Liver (tissue), 9 donors: ENCODE results near the gene RNF112. TPM values are rescaled to one million over a fixed set of nuclear protein-coding genes. Genes with fewer than 3 reads are reported as not detected.
"Not testable (repeated sequence)": the region's sequence is repeated elsewhere in the genome, so short reads cannot be mapped to it uniquely, and the experiment has no call there.

ENCODE experiments used
- DNase-seq: peaks from one replicate; pipeline ENCODE4 v3.0.0-alpha.2; 2017; ENCODE audit warnings: low spot score
- H3K27ac ChIP-seq, 2 donors: one replicate each; pipeline ENCODE4 v1.7.0; 2013; ENCODE audit warnings: inconsistent platforms in 2 of 2, low read length in 2 of 2, control low read depth in 1 of 2, low read depth in 1 of 2, mild to moderate bottlenecking in 1 of 2
- H3K27me3 ChIP-seq, 4 donors: one replicate each; pipeline versions ENCODE4 v1.6.1 to v1.7.0; 2013; ENCODE audit warnings: low read length in 3 of 4, inconsistent platforms in 1 of 4, mild to moderate bottlenecking in 1 of 4, moderate library complexity in 1 of 4; ENCODE audit not compliant: control insufficient read depth in 4 of 4, insufficient read depth in 4 of 4
- H3K36me3 ChIP-seq, 4 donors: one replicate each; pipeline versions ENCODE4 v1.6.1 to v1.7.0; 2013; ENCODE audit warnings: low read length in 3 of 4, mild to moderate bottlenecking in 3 of 4, low read depth in 1 of 4, moderate library complexity in 1 of 4; ENCODE audit not compliant: control insufficient read depth in 4 of 4, insufficient read depth in 3 of 4
- H3K4me1 ChIP-seq, 4 donors: one replicate each; pipeline versions ENCODE4 v1.6.1 to v1.7.0; 2013; ENCODE audit warnings: low read length in 3 of 4, mild to moderate bottlenecking in 3 of 4, moderate library complexity in 1 of 4; ENCODE audit not compliant: control insufficient read depth in 4 of 4, insufficient read depth in 4 of 4
- H3K4me3 ChIP-seq, 3 donors: one replicate each; pipeline versions ENCODE4 v1.6.1 to v1.7.0; 2013; ENCODE audit warnings: low read length in 3 of 3, control low read depth in 1 of 3, low read depth in 1 of 3, mild to moderate bottlenecking in 1 of 3
- H3K9ac ChIP-seq, 2 donors: one replicate each; pipeline ENCODE4 v1.7.0; 2013; ENCODE audit warnings: low read length in 2 of 2, mild to moderate bottlenecking in 2 of 2, moderate library complexity in 2 of 2, control low read depth in 1 of 2, low read depth in 1 of 2
- H3K9me3 ChIP-seq, 4 donors: one replicate each; pipeline versions ENCODE4 v1.6.1 to v1.7.0; 2013; ENCODE audit warnings: low read length in 3 of 4; ENCODE audit not compliant: control insufficient read depth in 4 of 4
- CTCF ChIP-seq: fragments of 150-350 bp; IDR thresholded peaks from 2 replicates; pipeline ENCODE4 v1.5.1; 2017; ENCODE audit warnings: improper control_type of control experiment, low read depth, low read length; ENCODE audit not compliant: missing input control
- EGR1 ChIP-seq, 2 donors: IDR thresholded peaks; 2 replicates each; pipeline ENCODE4 v1.6.1; 2016 to 2018; ENCODE audit warnings: antibody characterized with exemption in 2 of 2, low read depth in 2 of 2
- FOXA1 ChIP-seq: IDR thresholded peaks from 2 replicates; pipeline ENCODE4 v1.6.1; 2016; ENCODE audit warnings: antibody characterized with exemption
- FOXA2 ChIP-seq: IDR thresholded peaks from 2 replicates; pipeline ENCODE4 v1.6.1; 2016; ENCODE audit warnings: antibody characterized with exemption
- GABPA ChIP-seq, 2 donors: IDR thresholded peaks in 1 of 2; conservative IDR thresholded peaks in 1 of 2; 2 replicates each; pipeline ENCODE4 v1.6.1; 2016; ENCODE audit warnings: antibody characterized with exemption in 2 of 2, mild to moderate bottlenecking in 1 of 2, moderate library complexity in 1 of 2
- HNF4A ChIP-seq, 2 donors: conservative IDR thresholded peaks; 2 replicates each; pipeline ENCODE4 v1.6.1; 2016; ENCODE audit warnings: antibody characterized with exemption in 2 of 2, mild to moderate bottlenecking in 2 of 2
- HNF4G ChIP-seq: IDR thresholded peaks from 2 replicates; pipeline ENCODE4 v1.6.1; 2016; ENCODE audit warnings: antibody characterized with exemption
- JUND ChIP-seq, 2 donors: IDR thresholded peaks; 2 replicates each; pipeline ENCODE4 v1.6.1; 2016; ENCODE audit warnings: antibody characterized with exemption in 2 of 2
- MAX ChIP-seq: IDR thresholded peaks from 2 replicates; pipeline ENCODE4 v1.6.1; 2016; ENCODE audit warnings: antibody characterized with exemption
- NR2F2 ChIP-seq: IDR thresholded peaks from 2 replicates; pipeline ENCODE4 v1.6.1; 2016; ENCODE audit warnings: antibody characterized with exemption
- RAD21 ChIP-seq, 2 donors: IDR thresholded peaks; 2 replicates each; pipeline ENCODE4 v1.6.1; 2016; ENCODE audit warnings: antibody characterized with exemption in 2 of 2, mild to moderate bottlenecking in 2 of 2
- REST ChIP-seq: IDR thresholded peaks from 2 replicates; pipeline ENCODE4 v1.6.1; 2016; ENCODE audit warnings: antibody characterized with exemption, mild to moderate bottlenecking
- RXRA ChIP-seq, 2 donors: IDR thresholded peaks; 2 replicates each; pipeline ENCODE4 v1.6.1; 2017 to 2018; ENCODE audit warnings: antibody characterized with exemption in 2 of 2, mild to moderate bottlenecking in 1 of 2
- SP1 ChIP-seq: IDR thresholded peaks from 2 replicates; pipeline ENCODE4 v1.6.1; 2018; ENCODE audit warnings: antibody characterized with exemption, mild to moderate bottlenecking
- TAF1 ChIP-seq: conservative IDR thresholded peaks from 2 replicates; pipeline ENCODE4 v1.6.1; 2016; ENCODE audit warnings: antibody characterized with exemption, mild to moderate bottlenecking
- YY1 ChIP-seq: IDR thresholded peaks from 2 replicates; pipeline ENCODE4 v1.6.1; 2016; ENCODE audit warnings: antibody characterized with exemption, mild to moderate bottlenecking
- WGBS: extraction: QIAGEN DNeasy Blood & Tissue Kit; methylation state at CpG from one replicate; pipeline ENCODE4 v1.1.7; 2013; 5-methylcytosine and 5-hydroxymethylcytosine counted together
- polyA plus RNA-seq, 2 donors: library from polyadenylated mRNA; stranded (reverse) in 1 of 2; unstranded in 1 of 2; fragments of 200-250 nt in 1 of 2; fragments of >200 nt in 1 of 2; fragmentation: Nextera tagmentation in 1 of 2; extraction: Ambion mirVana in 1 of 2; gene quantifications; one replicate each; pipeline versions ENCODE4 v1.2.1 to v1.2.3, GENCODE V29; 2013 to 2015
- total RNA-seq, 2 donors: library from RNA; depleted of rRNA; stranded (reverse); fragments of >200 nt; gene quantifications; one replicate each; pipeline ENCODE4 v1.2.3, GENCODE V29; 2014
- TF ChIP-seq, protein P1 (sequence below): IDR thresholded peaks from 2 replicates; pipeline ENCODE4 v1.6.1; 2016; ENCODE audit warnings: antibody characterized with exemption
- TF ChIP-seq, protein P2 (sequence below): IDR thresholded peaks from 2 replicates; pipeline ENCODE4 v1.6.1; 2016; ENCODE audit warnings: antibody characterized with exemption
- donor health status: healthy.
- donor health status: healthy.
- donor health status: healthy.
- donor health status: healthy.
- donor health status: healthy.

RNF112 gene
- total and polyA plus RNA-seq, 4 donors, result 0.04 to 0.42 (median 0.20) TPM

DNA sequence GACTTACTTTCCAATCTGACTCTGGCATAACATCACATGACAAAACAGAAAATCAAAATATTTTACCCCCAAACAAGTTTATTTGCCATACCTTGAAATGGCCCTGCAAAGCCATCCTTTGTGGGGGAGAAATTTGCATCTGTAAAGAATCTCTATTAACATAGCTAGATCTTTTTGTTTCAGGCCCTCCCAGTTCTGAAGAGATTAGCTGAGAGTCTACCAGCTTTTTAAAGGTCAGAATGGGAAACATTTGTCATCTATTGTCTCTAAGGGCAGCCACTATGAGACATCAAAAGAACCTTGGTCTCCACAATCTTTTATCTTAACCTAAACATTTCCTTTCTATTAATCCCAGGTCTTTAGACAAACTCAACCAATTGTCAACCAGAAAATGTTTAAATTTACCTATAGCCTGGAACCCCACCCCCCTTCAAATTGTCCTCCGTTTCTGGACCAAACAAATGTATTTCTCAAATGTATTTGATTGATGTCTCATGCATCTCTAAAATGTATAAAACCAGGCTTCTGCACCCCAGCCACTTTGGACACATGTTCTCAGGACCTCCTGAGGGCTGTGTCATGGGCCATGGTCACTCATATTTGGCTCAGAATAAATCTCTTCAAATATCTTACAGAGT lies 48.1 kb downstream of the RNF112 start:
- 69% methylated on average over 1 of the region's 1 CpG for WGBS
- not testable (repeated sequence) for H3K27me3 ChIP-seq, H3K9ac ChIP-seq, H3K36me3 ChIP-seq, H3K9me3 ChIP-seq, H3K27ac ChIP-seq, H3K4me1 ChIP-seq, DNase-seq, H3K4me3 ChIP-seq

DNA sequence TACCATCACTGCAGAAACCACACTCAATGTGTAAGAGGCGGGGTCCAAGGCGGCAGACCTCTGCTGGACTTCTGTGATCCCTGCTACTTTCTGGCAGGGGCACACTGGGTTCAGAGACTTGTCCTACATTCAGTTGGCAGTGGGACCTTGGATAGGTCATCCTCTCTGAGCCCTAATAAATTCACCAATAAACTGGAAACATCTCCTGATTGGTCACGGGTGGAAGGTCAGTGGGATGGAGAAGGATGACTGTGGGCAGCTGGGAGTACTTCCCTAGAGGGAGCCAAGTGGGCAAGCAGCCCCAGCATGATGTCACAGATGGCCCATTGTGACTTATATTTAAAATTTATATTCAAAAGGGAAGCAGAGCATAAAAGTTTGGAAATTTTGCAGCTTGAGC lies 49.7 kb downstream of the RNF112 start:
- peaks cover 0 to 6% (median 2%) of the 10 kb centered on the region in 4 donors for H3K4me1 ChIP-seq
- no peak overlapping the region for H3K27ac ChIP-seq
- H3K27me3 ChIP-seq, result no peaks in the 10 kb centered on the region
- H3K36me3 ChIP-seq, result no peaks in the 10 kb centered on the region
- no peak overlapping the region for H3K4me3 ChIP-seq
- no peaks in the 10 kb centered on the region for H3K9me3 ChIP-seq
- no peak for DNase-seq
- no peak overlapping the region for H3K9ac ChIP-seq
- 91% methylated on average over 3 of the region's 3 CpGs for WGBS
- TF ChIP-seq MAX (no peak), GABPA (IDR thresholded peaks at IDR 0.05 in 1 of 2, conservative IDR thresholded peaks at IDR 0.05 in 1 of 2) (no peak), SP1 (no peak), NR2F2 (no peak), JUND (IDR thresholded peaks at IDR 0.05) (no peak), HNF4G (no peak), REST (no peak), HNF4A (conservative IDR thresholded peaks at IDR 0.05) (no peak), RXRA (IDR thresholded peaks at IDR 0.05) (no peak), RAD21 (IDR thresholded peaks at IDR 0.05) (no peak), FOXA2 (no peak), FOXA1 (no peak), TAF1 (no peak), CTCF (no peak), EGR1 (IDR thresholded peaks at IDR 0.05; ENCODE audit: low read depth in 2 of 2) (no peak), YY1 (no peak)
- TF ChIP-seq, protein P1, sequence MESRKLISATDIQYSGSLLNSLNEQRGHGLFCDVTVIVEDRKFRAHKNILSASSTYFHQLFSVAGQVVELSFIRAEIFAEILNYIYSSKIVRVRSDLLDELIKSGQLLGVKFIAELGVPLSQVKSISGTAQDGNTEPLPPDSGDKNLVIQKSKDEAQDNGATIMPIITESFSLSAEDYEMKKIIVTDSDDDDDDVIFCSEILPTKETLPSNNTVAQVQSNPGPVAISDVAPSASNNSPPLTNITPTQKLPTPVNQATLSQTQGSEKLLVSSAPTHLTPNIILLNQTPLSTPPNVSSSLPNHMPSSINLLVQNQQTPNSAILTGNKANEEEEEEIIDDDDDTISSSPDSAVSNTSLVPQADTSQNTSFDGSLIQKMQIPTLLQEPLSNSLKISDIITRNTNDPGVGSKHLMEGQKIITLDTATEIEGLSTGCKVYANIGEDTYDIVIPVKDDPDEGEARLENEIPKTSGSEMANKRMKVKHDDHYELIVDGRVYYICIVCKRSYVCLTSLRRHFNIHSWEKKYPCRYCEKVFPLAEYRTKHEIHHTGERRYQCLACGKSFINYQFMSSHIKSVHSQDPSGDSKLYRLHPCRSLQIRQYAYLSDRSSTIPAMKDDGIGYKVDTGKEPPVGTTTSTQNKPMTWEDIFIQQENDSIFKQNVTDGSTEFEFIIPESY, result no peak
- TF ChIP-seq, protein P2, sequence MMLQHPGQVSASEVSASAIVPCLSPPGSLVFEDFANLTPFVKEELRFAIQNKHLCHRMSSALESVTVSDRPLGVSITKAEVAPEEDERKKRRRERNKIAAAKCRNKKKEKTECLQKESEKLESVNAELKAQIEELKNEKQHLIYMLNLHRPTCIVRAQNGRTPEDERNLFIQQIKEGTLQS, result no peak
